Stomach (tissue), 9 donors: ENCODE data around the gene CEBPE. TPM values are rescaled to one million over a fixed set of nuclear protein-coding genes. Genes with fewer than 3 reads are reported as not detected.

Source experiments
- DNase-seq, 2 donors: peaks; one replicate each; pipeline versions ENCODE4 v3.0.0 to v3.0.0-alpha.2; 2013 to 2019
- H3K27ac ChIP-seq, 5 donors: fragments of 200-600 bp in 4 of 5; sonication (generic) in 4 of 5; one replicate each; pipeline ENCODE4 v1.5.1; 2013 to 2019; ENCODE audit warnings: mild to moderate bottlenecking in 1 of 5, moderate library complexity in 1 of 5
- H3K27me3 ChIP-seq, 3 donors: fragments of 200-600 bp; sonication (generic); one replicate each; pipeline ENCODE4 v1.5.1; 2017 to 2019; ENCODE audit warnings: mixed run types in 1 of 3
- H3K36me3 ChIP-seq, 4 donors: fragments of 200-600 bp; sonication (generic); 1 replicate in 3 of 4; 2 replicates in 1 of 4; pipeline ENCODE4 v1.5.1; 2016 to 2019
- H3K4me1 ChIP-seq, 4 donors: fragments of 200-600 bp; sonication (generic); one replicate each; pipeline ENCODE4 v1.5.1; 2016 to 2019
- H3K4me3 ChIP-seq, 4 donors: fragments of 200-600 bp; sonication (generic) in 3 of 4; one replicate each; pipeline ENCODE4 v1.5.1; 2016 to 2019; ENCODE audit warnings: mild to moderate bottlenecking in 1 of 4
- H3K9me3 ChIP-seq, 4 donors: fragments of 200-600 bp; sonication (generic); one replicate each; pipeline ENCODE4 v1.5.1; 2016 to 2019
- CTCF ChIP-seq, 7 experiments: fragments of 450-650 bp in 4 of 7; fragments of 200-600 bp in 3 of 7; sonication (generic) in 3 of 7; IDR thresholded peaks; one replicate each; pipeline ENCODE4 v1.5.1; 2016 to 2019; ENCODE audit warnings: antibody characterized with exemption in 7 of 7, control low read depth in 2 of 7, mild to moderate bottlenecking in 1 of 7
- EP300 ChIP-seq: sonication (generic); formaldehyde crosslinking; IDR thresholded peaks from one replicate; pipeline ENCODE4 v1.6.1; 2017; ENCODE audit warnings: antibody characterized with exemption
- POLR2A ChIP-seq, 4 donors: fragments of 450-650 bp; IDR thresholded peaks; one replicate each; pipeline ENCODE4 v1.6.1; 2016; ENCODE audit warnings: antibody characterized with exemption in 4 of 4, control low read depth in 2 of 4, mild to moderate bottlenecking in 1 of 4, moderate library complexity in 1 of 4
- POLR2AphosphoS5 ChIP-seq, 3 donors: sonication (generic); formaldehyde crosslinking; IDR thresholded peaks; one replicate each; pipeline ENCODE4 v1.6.1; 2016; ENCODE audit warnings: antibody characterized with exemption in 3 of 3
- WGBS, 5 donors: extraction: QIAGEN DNeasy Blood & Tissue Kit in 3 of 5; methylation state at CpG; one replicate each; pipeline versions ENCODE4 v1.1.5 to v1.1.7; 2013 to 2018; 5-methylcytosine and 5-hydroxymethylcytosine counted together
- intact Hi-C: fragments of 100-400 bp; cut with DNase I; formaldehyde crosslinking; loops from one replicate; pipeline ENCODE4 v1.15.1; 2023; ENCODE audit warnings: low total_unique reads
- polyA plus RNA-seq, 3 donors: library from polyadenylated mRNA; stranded (reverse); fragments of 200-250 nt; gene quantifications; one replicate each; pipeline ENCODE4 v1.2.3, GENCODE V29; 2013
- total RNA-seq, 5 donors: library from RNA; depleted of rRNA; stranded (reverse); fragments of >200 nt; gene quantifications; one replicate each; pipeline versions ENCODE4 v1.1.0 to v1.2.3, GENCODE V29; 2014 to 2016
- donor health status: healthy with polysubstance abuse.
- donor health status: Bipolar disorder and iron deficiency.
- donor health status: healthy.

CEBPE gene
- total and polyA plus RNA-seq, 8 donors: 0.37 TPM; not detected in 7

GRCh38 chr14:23131482-23131881, 12.4 kb upstream of the CEBPE start:
- DNase-seq: no peak
- peaks cover 0 to 13% (median 0%) of the 10 kb centered on the region in 4 donors for H3K4me1 ChIP-seq
- intact Hi-C loops: no loop called here
- 85 to 89% (median 87%) methylated on average over 5 of the region's 5 CpGs for WGBS, 5 donors
- no peak overlapping the region for H3K4me3 ChIP-seq
- H3K27me3 ChIP-seq: no peaks in the 10 kb centered on the region
- H3K27ac ChIP-seq: no peak overlapping the region
- H3K36me3 ChIP-seq: peaks cover 28 to 82% (median 76%) of the 10 kb centered on the region in 4 donors
- H3K9me3 ChIP-seq: no peaks in the 10 kb centered on the region
- TF ChIP-seq POLR2A (IDR thresholded peaks at IDR 0.05) (no peak), CTCF (IDR thresholded peaks at IDR 0.05) (no peak), EP300 (no peak), POLR2AphosphoS5 (IDR thresholded peaks at IDR 0.05) (no peak)

- Histone ChIP-seq H3K27ac (no peak overlapping the region), H3K4me3 (no peak overlapping the region), H3K27me3 (no peaks in the 10 kb centered on the region), H3K9me3 (no peaks in the 10 kb centered on the region), H3K4me1 (peaks cover 0 to 19% (median 0%) of the 10 kb centered on the region in 4 donors), H3K36me3 (peaks cover 28 to 79% (median 75%) of the 10 kb centered on the region in 4 donors)
- DNase-seq: no peak
- WGBS, 5 donors: 46 to 67% (median 55%) methylated on average over 3 of the region's 3 CpGs
- TF ChIP-seq POLR2A (IDR thresholded peaks at IDR 0.05): no peak
- no peak for TF ChIP-seq POLR2AphosphoS5 (IDR thresholded peaks at IDR 0.05)
- TF ChIP-seq CTCF (IDR thresholded peaks at IDR 0.05): no peak
- intact Hi-C loops: no loop called here
Observed at GRCh38 chr14:23130871-23131270, 11.8 kb upstream of the CEBPE start.

DNA sequence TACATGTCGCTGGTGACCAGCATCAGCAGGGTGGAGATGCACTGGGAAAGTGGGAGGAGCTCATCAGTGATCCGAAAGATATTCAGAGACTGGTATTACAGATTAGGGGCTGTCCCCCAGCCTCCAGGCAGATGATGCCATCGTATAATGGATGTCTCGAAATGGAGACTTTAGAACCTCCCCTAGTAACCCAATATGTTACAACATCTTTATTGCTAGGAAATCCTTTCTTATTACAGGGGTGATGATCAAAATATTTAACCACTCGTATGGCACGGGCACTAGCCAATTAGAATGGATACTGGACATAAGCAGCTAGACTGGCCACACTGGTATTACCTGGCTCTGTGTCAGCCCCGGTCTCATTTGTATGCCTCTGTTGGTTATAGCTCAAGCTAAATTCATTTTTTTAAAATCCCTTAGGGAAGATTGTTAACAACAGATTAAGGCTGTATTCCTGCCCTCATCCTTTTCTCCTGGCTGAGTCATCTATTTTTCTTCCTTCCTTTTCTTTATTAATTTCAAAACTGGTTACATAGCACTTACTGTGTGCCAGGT, 10.8 kb upstream of the CEBPE start:
- 85 to 93% (median 92%) methylated on average over 7 of the region's 7 CpGs for WGBS, 5 donors
- H3K4me3 ChIP-seq: no peak overlapping the region
- no peaks in the 10 kb centered on the region for H3K27me3 ChIP-seq
- DNase-seq: no peak
- TF ChIP-seq CTCF (IDR thresholded peaks at IDR 0.05) (no peak), POLR2AphosphoS5 (IDR thresholded peaks at IDR 0.05) (no peak), POLR2A (IDR thresholded peaks at IDR 0.05) (no peak), EP300 (no peak)
- no peaks in the 10 kb centered on the region for H3K9me3 ChIP-seq
- intact Hi-C loops: no loop called here
- H3K4me1 ChIP-seq: peaks cover 0 to 25% (median 0%) of the 10 kb centered on the region in 4 donors
- peaks cover 28 to 74% (median 70%) of the 10 kb centered on the region in 4 donors for H3K36me3 ChIP-seq
- no peak overlapping the region for H3K27ac ChIP-seq

DNA sequence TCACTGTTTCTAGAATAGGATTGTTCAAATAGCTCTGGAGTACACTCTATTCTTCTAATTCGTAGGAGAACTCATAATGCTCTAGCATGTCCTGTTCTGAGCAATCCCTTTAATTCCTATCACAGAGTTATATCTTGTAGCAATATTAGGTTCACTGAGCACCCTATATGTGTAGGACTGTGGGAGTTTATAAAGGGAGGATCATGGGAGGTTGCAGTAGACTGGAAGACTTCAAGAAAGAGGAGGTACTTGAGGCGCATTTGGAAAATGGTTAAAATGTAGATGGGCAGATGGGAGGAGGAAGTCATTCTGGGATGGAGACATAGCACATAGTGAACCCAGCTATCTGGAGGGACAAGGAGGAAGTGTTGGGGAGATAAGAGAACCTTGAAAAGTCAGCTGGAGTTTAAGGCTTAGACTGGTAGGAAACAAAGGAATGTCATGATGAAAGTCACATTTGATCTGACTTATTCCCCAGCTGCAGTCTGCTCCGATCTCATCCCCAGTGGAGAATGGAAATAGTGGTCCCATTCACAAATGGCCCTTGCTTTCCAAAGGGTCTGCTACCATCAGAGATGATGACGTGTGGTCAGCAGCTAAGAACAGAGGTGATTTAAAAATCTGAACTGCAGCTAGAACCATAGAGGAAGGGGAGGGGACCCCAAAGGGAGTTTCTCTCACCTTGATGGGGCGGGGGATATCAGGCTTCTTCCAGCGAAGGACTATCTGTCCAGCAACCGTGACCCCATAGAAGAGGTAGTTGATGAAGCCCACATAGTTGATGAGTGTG, 10.1 kb upstream of the CEBPE start:
- Histone ChIP-seq H3K27ac (no peak overlapping the region), H3K36me3 (peaks cover 28 to 71% (median 69%) of the 10 kb centered on the region in 4 donors), H3K4me3 (no peak overlapping the region), H3K27me3 (no peaks in the 10 kb centered on the region), H3K9me3 (no peaks in the 10 kb centered on the region), H3K4me1 (peaks cover 0 to 25% (median 1%) of the 10 kb centered on the region in 4 donors)
- 86 to 96% (median 91%) methylated on average over 7 of the region's 7 CpGs for WGBS, 5 donors
- intact Hi-C loops: no loop called here
- DNase-seq: no peak
- TF ChIP-seq CTCF (IDR thresholded peaks at IDR 0.05) (no peak), EP300 (no peak), POLR2AphosphoS5 (IDR thresholded peaks at IDR 0.05) (no peak), POLR2A (IDR thresholded peaks at IDR 0.05) (no peak)
